Sigmoid colon (tissue), 3 donors: ENCODE results near the gene LYL1.

Experiments used
- CTCF ChIP-seq, 4 experiments: fragments of 450-650 bp in 3 of 4; fragments of 200-600 bp in 1 of 4; IDR thresholded peaks; one replicate each; pipeline ENCODE4 v1.5.1; 2016 to 2019; ENCODE audit warnings: antibody characterized with exemption in 4 of 4, mild to moderate bottlenecking in 3 of 4, moderate library complexity in 2 of 4
- POLR2A ChIP-seq, 2 donors: fragments of 450-650 bp; IDR thresholded peaks; one replicate each; pipeline ENCODE4 v1.6.1; 2016; ENCODE audit warnings: antibody characterized with exemption in 2 of 2, mild to moderate bottlenecking in 2 of 2, moderate library complexity in 2 of 2

- TF ChIP-seq POLR2A (IDR thresholded peaks at IDR 0.05) (no peak), CTCF (IDR thresholded peaks at IDR 0.05) (peak; percentile 93 to 97 (median 94))
Measured at GRCh38 chr19:13060964-13061927, 41.4 kb downstream of the LYL1 start.
